GM23248 (cell line): ENCODE results near the gene SLC7A9.

Experiments
- EZH2 ChIP-seq: fragments of 200-600 bp; sonication (generic); IDR thresholded peaks from 2 replicates; pipeline ENCODE4 v1.6.1; 2018; ENCODE audit warnings: antibody characterized with exemption, mild to moderate bottlenecking; ENCODE audit not compliant: insufficient read depth, poor library complexity, severe bottlenecking
- EZH2phosphoT487 ChIP-seq: fragments of 200-600 bp; sonication (generic); IDR thresholded peaks from 2 replicates; pipeline ENCODE4 v1.6.1; 2018; ENCODE audit warnings: antibody characterized with exemption, moderate library complexity, mild to moderate bottlenecking, low read depth; ENCODE audit not compliant: insufficient read depth

- TF ChIP-seq EZH2 (no peak), EZH2phosphoT487 (no peak)
These were observed 68.8 kb downstream of the SLC7A9 start for GRCh38 chr19:32800754-32801153.
